GM21786 (cell line): ENCODE data around the gene BTRC.

ENCODE experiments used
- ATAC-seq: cut with Tn5 transposase; IDR thresholded peaks from one replicate; pipeline ENCODE4 v1.9.1; 2021; ENCODE audit not compliant: unreplicated experiment

BTRC gene

GRCh38 chr10:101564490-101564991 lies 210.6 kb downstream of the BTRC start:
- no peak for ATAC-seq

- no peak for ATAC-seq
Observed at GRCh38 chr10:101565370-101565900, 211.5 kb downstream of the BTRC start.

DNA sequence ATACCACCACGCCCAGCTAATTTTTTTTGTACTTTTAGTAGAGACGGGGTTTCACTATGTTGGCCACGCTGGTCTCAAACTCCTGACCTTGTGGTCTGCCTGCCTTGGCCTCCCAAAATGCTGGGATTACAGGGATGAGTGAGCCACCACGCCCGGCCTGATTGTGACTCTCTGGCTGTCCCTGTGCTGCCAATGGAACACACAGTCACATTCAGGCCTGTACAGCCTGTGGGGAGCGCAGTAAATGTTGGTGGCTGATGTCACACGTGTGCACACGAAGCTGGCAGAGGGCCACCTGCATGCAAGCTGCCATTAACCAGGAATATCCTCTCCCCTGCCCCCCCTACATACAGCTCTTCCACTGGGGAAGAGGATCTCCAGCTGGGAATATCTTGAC lies 212.0 kb downstream of the BTRC start:
- ATAC-seq = no peak

DNA sequence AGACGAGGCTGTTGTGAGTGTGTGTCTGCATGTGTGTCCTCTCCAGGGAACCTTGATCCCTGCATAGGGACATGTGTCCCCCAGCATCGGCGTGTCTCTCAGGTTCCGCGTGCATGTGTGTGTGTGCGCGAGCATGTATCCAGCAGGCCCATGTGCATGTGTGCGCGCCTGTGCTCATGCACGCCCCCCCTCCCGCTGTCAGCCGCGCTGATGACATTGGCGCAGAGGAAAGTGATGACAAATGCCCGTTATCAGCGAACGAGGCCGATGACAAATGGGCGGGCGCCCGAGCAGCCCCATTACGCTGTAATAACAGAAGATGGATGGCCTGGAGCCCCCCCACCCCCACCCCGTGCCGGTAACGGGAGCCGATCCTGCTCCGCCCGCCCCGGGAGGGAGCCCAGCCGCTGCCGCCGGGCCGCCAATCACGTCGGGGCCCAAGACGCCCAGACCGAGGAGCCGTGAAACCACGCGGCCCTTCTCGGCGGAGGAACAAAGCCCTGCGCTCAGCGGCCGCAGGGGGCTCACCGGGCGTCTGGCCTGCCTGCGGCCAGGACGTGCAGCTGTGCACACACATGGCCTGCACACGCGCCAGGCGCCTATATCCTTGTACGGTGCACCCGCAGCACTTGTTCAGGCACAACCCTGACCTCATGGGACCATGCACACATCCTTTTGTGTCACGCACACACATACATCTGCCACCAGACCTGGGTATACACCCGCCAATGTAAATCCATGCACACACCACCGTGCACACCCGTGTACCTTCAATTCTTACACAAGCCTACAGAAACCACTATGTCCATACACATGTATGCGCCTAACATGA lies 212.6 kb downstream of the BTRC start:
- no peak for ATAC-seq

DNA sequence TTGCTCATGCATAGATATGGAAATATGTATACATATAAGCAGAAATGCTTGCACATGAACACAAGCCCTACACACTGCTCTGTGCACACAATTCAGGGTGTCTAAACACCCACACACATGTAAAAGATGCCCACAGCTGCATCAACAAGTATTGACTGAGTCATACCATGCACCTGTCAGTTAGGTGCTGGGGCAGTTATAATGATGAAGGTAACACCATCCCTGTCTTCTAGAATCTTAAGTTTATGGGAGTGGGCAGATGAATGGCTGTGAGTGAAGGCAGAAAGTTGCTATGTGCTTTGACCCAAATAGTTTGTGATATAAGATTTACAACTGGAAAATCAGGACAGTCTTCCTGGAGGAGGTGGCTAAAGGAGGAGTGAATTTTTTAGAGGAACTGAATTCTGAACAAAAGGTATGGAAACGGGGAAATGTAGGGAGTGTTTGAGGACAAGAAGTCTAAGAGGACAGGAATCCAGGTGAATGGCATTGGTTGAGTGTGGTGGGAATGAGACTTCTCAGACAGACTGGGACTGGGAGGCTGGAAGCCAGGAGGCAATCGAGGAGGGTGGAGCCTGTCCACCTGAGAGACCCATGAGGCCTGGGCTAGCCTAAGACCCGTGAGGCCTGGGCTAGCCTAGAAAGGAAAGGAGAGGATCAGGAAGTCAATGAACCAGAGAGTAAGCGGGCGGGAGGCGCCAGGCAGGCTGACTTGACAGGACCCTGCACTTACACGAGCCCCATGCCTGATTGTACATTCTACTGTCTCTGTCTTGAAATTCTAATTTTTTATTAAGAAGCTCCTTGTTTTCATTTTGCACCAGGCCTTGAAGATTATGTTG lies 213.4 kb downstream of the BTRC start:
- ATAC-seq = no peak

DNA sequence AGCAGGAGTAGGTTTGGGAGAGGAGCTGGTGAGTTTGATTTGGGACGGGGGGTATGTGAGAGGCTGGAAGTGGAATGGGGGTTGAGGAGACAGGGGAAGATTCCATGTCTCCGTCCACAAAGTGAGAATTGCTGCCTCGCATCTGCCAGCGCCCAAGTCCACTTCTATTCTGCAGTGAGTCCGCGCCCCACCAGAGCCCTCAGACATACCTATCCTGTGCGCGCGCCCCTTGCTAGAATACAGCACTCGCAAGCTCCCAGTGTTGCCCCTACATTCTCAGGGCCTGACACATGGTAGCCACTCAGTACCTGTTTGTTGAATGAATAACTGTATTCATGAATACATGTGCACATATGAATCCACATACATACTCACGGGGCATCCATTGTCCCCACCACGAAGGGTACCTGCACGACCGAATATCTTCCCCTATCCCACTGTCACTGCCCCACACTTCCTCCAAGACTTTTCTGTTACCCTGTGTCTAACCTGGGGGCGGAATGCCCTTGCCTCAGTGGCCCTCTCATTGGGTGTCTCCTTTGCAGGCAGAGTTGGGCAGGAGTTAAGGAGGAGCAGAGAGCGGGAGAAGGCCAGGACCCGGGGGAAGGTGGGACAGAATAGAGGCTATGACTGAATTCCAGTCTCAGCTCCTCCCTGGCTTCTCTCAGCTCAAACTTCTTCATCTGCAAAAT lies 214.2 kb downstream of the BTRC start:
- ATAC-seq = no peak

DNA sequence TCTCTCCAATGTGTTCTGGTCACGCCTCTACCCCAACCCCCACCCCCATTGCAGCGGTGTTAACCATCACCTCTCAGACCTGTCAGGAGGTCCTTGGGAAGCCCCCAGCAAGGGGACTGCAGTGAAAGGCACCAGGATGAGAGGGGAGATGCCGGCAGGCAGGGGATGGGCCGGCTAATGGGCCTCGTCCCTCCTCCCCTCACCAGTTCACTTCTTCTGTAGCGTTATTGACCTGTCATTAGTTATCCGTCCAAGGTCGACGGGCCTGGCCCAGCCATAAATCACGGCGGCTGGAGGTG lies 215.3 kb downstream of the BTRC start:
- no peak for ATAC-seq

DNA sequence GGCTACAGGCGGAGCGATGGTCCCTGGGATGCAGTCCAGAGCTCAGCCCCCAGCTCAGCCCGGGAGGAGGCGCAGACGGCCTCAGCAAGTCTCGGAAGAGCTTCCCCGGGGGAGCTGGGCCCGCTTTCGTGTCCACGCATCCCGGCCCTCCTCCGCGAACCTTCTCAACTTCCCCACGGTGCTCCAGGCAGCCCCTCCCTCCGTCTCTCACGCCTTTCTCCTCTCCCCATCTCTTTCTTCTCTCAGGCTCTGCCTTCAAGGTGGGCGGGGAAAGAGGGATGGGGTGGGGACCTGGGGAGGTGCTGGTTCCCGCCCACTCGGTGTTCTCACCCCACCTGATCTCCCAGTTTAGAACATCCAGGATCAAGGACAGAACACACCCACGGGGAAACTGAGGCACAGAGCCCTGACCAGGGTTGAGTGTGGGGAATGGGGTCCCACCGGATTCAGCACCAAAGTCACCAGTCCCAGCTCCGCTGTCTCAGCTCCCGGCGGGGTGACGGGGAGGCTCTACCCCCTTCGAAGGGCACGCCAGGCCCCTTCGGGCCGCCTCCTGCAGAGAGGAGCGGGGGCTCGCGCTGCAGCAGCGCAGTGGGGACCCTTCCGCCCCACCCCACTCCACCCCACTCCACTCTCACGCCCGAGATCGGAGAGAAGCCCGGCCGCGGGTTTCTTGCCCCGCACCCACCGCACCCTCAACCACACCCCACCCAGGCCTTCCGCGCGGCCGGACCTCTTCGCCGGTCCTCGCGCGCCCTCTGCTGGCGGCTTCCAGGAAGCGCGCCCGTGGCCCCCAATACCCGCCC lies 215.9 kb downstream of the BTRC start:
- ATAC-seq = peak; percentile 40

- ATAC-seq = peak; percentile 14
Observed at GRCh38 chr10:101570428-101571270, 216.7 kb downstream of the BTRC start.

- ATAC-seq = no peak
Observed at GRCh38 chr10:101571271-101571925, 217.4 kb downstream of the BTRC start.

GRCh38 chr10:101572126-101572525 lies 218.2 kb downstream of the BTRC start:
- no peak for ATAC-seq

DNA sequence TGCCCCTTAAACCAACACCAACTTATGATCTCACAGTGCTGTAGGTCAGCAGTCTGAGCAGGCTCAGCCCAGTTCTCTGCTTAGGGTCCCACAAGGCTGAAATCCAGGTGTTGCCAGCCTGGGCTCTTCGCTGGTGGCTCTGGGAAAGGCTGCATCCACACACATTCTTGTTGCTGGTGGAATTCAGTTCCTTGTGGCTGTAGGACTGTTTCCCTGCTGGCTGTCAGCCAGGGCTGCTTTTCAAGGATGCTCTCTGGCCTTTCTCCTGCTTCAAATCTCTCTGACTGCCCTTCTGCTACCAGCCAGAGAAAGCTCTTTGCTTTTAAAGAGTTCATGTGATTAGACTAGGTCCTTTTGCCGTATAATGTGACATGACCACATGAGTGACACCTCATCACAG lies 218.8 kb downstream of the BTRC start:
- no peak for ATAC-seq

GRCh38 chr10:101573885-101574753 lies 220.2 kb downstream of the BTRC start:
- ATAC-seq = no peak

DNA sequence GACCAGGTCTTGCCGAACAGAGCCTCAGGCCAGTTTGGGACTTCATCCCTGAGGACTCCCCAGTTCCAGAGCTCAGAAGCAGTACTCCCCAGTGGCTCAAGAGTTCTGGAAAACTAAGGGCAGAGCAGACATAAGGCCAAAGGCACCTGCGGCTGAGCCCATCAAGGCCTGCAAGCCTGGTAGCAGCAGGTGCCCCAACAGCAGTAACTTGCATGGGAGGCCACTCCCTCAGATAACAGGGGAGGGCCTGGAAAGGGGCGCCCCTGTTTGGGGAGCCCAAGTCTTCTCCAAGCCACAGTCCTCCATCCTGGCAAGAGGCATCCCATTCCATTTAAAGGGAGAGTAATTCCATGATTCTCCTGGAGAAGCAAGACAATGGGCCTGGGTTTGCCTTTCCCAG lies 221.1 kb downstream of the BTRC start:
- no peak for ATAC-seq

DNA sequence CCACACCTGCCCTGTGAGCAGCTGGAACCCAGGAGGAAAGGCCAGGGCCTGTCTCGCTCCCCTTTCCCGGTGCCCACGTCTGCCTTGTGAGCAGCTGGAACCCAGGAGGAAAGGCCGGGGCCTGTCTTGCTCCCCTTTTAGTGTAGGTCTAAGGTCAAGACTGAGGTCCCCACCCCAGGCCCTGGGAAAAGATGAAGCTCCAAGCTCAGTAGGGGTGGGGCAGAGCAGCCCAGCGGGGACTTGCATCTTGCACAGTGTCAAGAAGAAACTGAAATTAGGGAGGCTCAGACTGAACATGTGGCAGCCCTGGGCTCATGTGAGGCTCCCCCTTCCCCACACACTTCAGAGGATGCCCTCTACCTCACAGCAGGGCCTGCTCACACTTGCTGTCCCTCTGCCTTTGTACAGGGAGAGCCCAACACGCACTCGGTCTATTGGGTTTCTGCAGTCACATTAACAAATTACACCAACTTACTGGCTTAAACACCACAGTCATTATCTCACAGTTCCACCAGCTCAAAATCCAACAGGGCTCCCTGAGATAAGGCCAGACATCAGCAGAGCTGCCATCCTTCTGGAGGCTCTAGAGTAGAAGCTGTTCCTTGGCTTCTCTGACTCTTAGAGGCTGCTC lies 221.7 kb downstream of the BTRC start:
- no peak for ATAC-seq

GRCh38 chr10:101576211-101576863 lies 222.4 kb downstream of the BTRC start:
- ATAC-seq = no peak
